ENCODE data around the gene MXD4. TPM values are rescaled to one million over a fixed set of nuclear protein-coding genes. Genes with fewer than 3 reads are reported as not detected.

MXD4 gene
- total and polyA plus RNA-seq, 2 donors (not counting 1 experiment from before 2014, with no cell fraction given): 67.3 to 75.3 TPM

GRCh38 chr4:2304321-2304876, 42.5 kb upstream of the MXD4 start:
- H3K27me3 Mint-ChIP-seq: no peaks in the 10 kb centered on the region
- TF ChIP-seq CTCF (IDR thresholded peaks at IDR 0.05) (no peak), EZH2 (IDR thresholded peaks at IDR 0.05; ENCODE audit: borderline replicate concordance, insufficient read depth, low read depth, low read length, poor library complexity, severe bottlenecking) (no peak)
- POLR2A ChIA-PET: no interaction called here
- no peak for DNase-seq
- no peak overlapping the region for H3K27ac ChIP-seq (ENCODE audit: low read length in 2 of 2)
- H3K9ac ChIP-seq (ENCODE audit: low read length): no peak overlapping the region
- H3K4me3 Mint-ChIP-seq: no peak overlapping the region
- H2AFZ ChIP-seq (ENCODE audit: insufficient read depth, low read depth, low read length, poor library complexity, severe bottlenecking): no peak overlapping the region
- no peak for ATAC-seq (ENCODE audit: low read depth)
- no peaks in the 10 kb centered on the region for H3K79me2 ChIP-seq (ENCODE audit: control insufficient read depth, insufficient read depth, low read length)
- H3K36me3 ChIP-seq (replicated peaks in 1 of 2; ENCODE audit: control extremely low read depth in 1 of 2, control insufficient read depth in 1 of 2, extremely low read depth in 1 of 2, insufficient read depth in 2 of 2, low read length in 1 of 2): no peaks in the 10 kb centered on the region
- H3K4me3 ChIP-seq (ENCODE audit: control extremely low read depth in 1 of 5, extremely low read depth in 1 of 5, insufficient read depth in 1 of 5, low read depth in 2 of 5, low read length in 4 of 5): no peak overlapping the region
- H3K4me1 ChIP-seq (ENCODE audit: control insufficient read depth in 2 of 2, insufficient read depth in 2 of 2, low read length in 2 of 2): no peaks in the 10 kb centered on the region
- intact Hi-C loops (cut with micrococcal nuclease): no loop called here
- H3K4me1 Mint-ChIP-seq: no peaks in the 10 kb centered on the region
- H4K20me1 ChIP-seq (ENCODE audit: control insufficient read depth, insufficient read depth, low read length, poor library complexity, severe bottlenecking): no peaks in the 10 kb centered on the region
- no peak overlapping the region for H3K27ac Mint-ChIP-seq
- no peak overlapping the region for H3K4me2 ChIP-seq (replicated peaks; ENCODE audit: low read depth, low read length, poor library complexity, severe bottlenecking)
- 96% methylated on average over 32 of the region's 32 CpGs for whole genome bisulfite sequencing (ENCODE audit: insufficient coverage)
- H3K9me3 ChIP-seq (ENCODE audit: control extremely low read depth in 1 of 3, control insufficient read depth in 2 of 3, insufficient read depth in 1 of 3, low read length in 2 of 3): peaks cover 0 to 16% (median 9%) of the 10 kb centered on the region in 3 donors
- peaks cover 5% of the 10 kb centered on the region for H3K9me3 Mint-ChIP-seq (ENCODE audit: insufficient read depth)
- H3K27me3 ChIP-seq (replicated peaks in 1 of 4; ENCODE audit: control extremely low read depth in 1 of 4, control insufficient read depth in 3 of 4, insufficient read depth in 4 of 4, low read length in 3 of 4): no peaks in the 10 kb centered on the region
- CTCF ChIA-PET: no interaction called here

- H3K4me3 Mint-ChIP-seq: no peak overlapping the region
- H3K27me3 Mint-ChIP-seq: no peaks in the 10 kb centered on the region
- Histone ChIP-seq H3K79me2 (ENCODE audit: control insufficient read depth, insufficient read depth, low read length) (no peaks in the 10 kb centered on the region), H2AFZ (ENCODE audit: insufficient read depth, low read depth, low read length, poor library complexity, severe bottlenecking) (no peak overlapping the region), H3K4me2 (replicated peaks; ENCODE audit: low read depth, low read length, poor library complexity, severe bottlenecking) (no peak overlapping the region), H3K27ac (ENCODE audit: low read length in 2 of 2) (no peak overlapping the region), H3K4me1 (ENCODE audit: control insufficient read depth in 2 of 2, insufficient read depth in 2 of 2, low read length in 2 of 2) (no peaks in the 10 kb centered on the region), H3K36me3 (replicated peaks in 1 of 2; ENCODE audit: control extremely low read depth in 1 of 2, control insufficient read depth in 1 of 2, extremely low read depth in 1 of 2, insufficient read depth in 2 of 2, low read length in 1 of 2) (no peaks in the 10 kb centered on the region), H3K27me3 (replicated peaks in 1 of 4; ENCODE audit: control extremely low read depth in 1 of 4, control insufficient read depth in 3 of 4, insufficient read depth in 4 of 4, low read length in 3 of 4) (no peaks in the 10 kb centered on the region), H3K9ac (ENCODE audit: low read length) (no peak overlapping the region), H4K20me1 (ENCODE audit: control insufficient read depth, insufficient read depth, low read length, poor library complexity, severe bottlenecking) (no peaks in the 10 kb centered on the region), H3K4me3 (ENCODE audit: control extremely low read depth in 1 of 5, extremely low read depth in 1 of 5, insufficient read depth in 1 of 5, low read depth in 2 of 5, low read length in 4 of 5) (no peak overlapping the region), H3K9me3 (ENCODE audit: control extremely low read depth in 1 of 3, control insufficient read depth in 2 of 3, insufficient read depth in 1 of 3, low read length in 2 of 3) (peaks cover 0 to 16% (median 9%) of the 10 kb centered on the region in 3 donors)
- DNase-seq (no peak), ATAC-seq (ENCODE audit: low read depth) (no peak)
- WGBS (ENCODE audit: insufficient coverage): 88% methylated on average over 31 of the region's 31 CpGs
- H3K27ac Mint-ChIP-seq: no peak overlapping the region
- POLR2A ChIA-PET: no interaction called here
- peaks cover 4% of the 10 kb centered on the region for H3K4me1 Mint-ChIP-seq
- H3K9me3 Mint-ChIP-seq (ENCODE audit: insufficient read depth): peaks cover 5% of the 10 kb centered on the region
- no peak for TF ChIP-seq CTCF (IDR thresholded peaks at IDR 0.05)
- TF ChIP-seq EZH2 (IDR thresholded peaks at IDR 0.05; ENCODE audit: borderline replicate concordance, insufficient read depth, low read depth, low read length, poor library complexity, severe bottlenecking): no peak
- intact Hi-C loops (cut with micrococcal nuclease): no loop called here
- CTCF ChIA-PET: no interaction called here
Observed at GRCh38 chr4:2303686-2304320, 41.9 kb upstream of the MXD4 start.

All from B cell (primary cell).